Transverse colon (tissue), 3 donors: ENCODE measurements around the gene HAT1.

Experiments
- POLR2A ChIP-seq: fragments of 450-650 bp; IDR thresholded peaks from one replicate; pipeline ENCODE4 v1.6.1; 2016; ENCODE audit warnings: antibody characterized with exemption, mild to moderate bottlenecking, moderate library complexity
- TF ChIP-seq, protein P1 (sequence below), 5 experiments: fragments of 200-600 bp in 3 of 5; fragments of 450-650 bp in 2 of 5; sonication (generic) in 3 of 5; IDR thresholded peaks; 1 replicate in 2 of 5; 2 replicates in 3 of 5; pipeline ENCODE4 v1.5.1; 2016 to 2017; ENCODE audit warnings: antibody characterized with exemption in 5 of 5, inconsistent platforms in 3 of 5, mild to moderate bottlenecking in 2 of 5, moderate library complexity in 1 of 5

DNA sequence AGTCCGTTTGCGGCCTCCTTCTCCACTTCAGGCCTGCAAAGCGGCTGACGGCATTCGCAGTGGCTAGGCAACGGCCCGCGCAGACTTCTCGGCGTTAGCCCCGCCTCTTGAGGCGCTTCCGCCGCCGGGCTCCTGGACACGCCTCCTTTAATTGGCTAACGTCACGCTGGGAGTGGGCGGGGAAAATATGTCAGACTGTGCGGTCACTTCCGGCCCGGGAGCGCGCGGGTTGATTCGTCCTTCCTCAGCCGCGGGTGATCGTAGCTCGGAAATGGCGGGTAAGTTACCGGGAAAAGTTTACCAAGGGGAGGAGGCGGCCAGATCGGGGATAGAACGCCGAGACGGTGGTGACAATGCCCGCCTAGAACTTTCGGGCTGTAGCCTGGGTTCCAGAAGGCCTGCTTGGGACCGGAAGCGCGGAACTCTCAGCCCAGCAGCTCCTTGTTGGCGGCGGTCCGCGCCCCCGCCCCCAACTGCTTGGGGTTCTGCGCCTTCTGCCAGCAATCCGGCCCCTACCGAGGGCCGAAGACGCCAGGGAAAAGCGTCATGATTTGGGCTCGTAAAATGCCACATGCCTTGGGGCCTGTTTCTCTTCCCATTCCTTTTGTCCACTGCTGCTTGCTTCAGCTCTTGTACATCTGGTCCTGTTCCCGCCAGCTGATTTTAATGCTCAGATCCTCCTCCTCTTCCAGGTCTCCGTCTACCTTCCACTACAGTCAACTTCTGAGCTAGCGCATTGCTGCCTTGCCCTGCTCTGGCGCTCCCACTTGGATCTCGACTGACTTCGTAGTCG is at the start of gene HAT1:
- TF ChIP-seq, protein P1, sequence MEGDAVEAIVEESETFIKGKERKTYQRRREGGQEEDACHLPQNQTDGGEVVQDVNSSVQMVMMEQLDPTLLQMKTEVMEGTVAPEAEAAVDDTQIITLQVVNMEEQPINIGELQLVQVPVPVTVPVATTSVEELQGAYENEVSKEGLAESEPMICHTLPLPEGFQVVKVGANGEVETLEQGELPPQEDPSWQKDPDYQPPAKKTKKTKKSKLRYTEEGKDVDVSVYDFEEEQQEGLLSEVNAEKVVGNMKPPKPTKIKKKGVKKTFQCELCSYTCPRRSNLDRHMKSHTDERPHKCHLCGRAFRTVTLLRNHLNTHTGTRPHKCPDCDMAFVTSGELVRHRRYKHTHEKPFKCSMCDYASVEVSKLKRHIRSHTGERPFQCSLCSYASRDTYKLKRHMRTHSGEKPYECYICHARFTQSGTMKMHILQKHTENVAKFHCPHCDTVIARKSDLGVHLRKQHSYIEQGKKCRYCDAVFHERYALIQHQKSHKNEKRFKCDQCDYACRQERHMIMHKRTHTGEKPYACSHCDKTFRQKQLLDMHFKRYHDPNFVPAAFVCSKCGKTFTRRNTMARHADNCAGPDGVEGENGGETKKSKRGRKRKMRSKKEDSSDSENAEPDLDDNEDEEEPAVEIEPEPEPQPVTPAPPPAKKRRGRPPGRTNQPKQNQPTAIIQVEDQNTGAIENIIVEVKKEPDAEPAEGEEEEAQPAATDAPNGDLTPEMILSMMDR (IDR thresholded peaks at IDR 0.05), result no peak
- TF ChIP-seq POLR2A, result peak; percentile 71
